Upper lobe of left lung (tissue), 6 donors: Measurements from ENCODE around the gene SARNP. TPM values are rescaled to one million over a fixed set of nuclear protein-coding genes. Genes with fewer than 3 reads are reported as not detected.

ENCODE experiments used
- ATAC-seq, 2 donors: fragments of 200-7000 bp; cut with Tn5 transposase; one replicate each; pipeline ENCODE4 v1.9.1; 2022; ENCODE audit warnings: mild to moderate bottlenecking in 2 of 2, moderate library complexity in 2 of 2; ENCODE audit not compliant: low FRiP score in 2 of 2
- DNase-seq, 2 donors: peaks; one replicate each; pipeline ENCODE4 v3.0.0-alpha.2; 2019 to 2020
- H3K27ac ChIP-seq, 4 donors: fragments of 200-600 bp; sonication (generic); one replicate each; pipeline ENCODE4 v1.5.1; 2016 to 2019
- H3K27me3 ChIP-seq, 4 donors: fragments of 200-600 bp; sonication (generic); one replicate each; pipeline ENCODE4 v1.5.1; 2017 to 2019
- H3K36me3 ChIP-seq, 4 donors: fragments of 200-600 bp; sonication (generic); one replicate each; pipeline ENCODE4 v1.5.1; 2016 to 2019
- H3K4me1 ChIP-seq, 4 donors: fragments of 200-600 bp; sonication (generic); one replicate each; pipeline ENCODE4 v1.5.1; 2018 to 2019
- H3K4me3 ChIP-seq, 4 donors: fragments of 200-600 bp; sonication (generic); one replicate each; pipeline ENCODE4 v1.5.1; 2017 to 2019; ENCODE audit warnings: mild to moderate bottlenecking in 2 of 4, moderate library complexity in 1 of 4
- H3K9me3 ChIP-seq, 4 donors: fragments of 200-600 bp; sonication (generic); one replicate each; pipeline ENCODE4 v1.5.1; 2018 to 2019
- CTCF ChIP-seq, 6 experiments: fragments of 450-650 bp in 4 of 6; fragments of 200-600 bp in 2 of 6; sonication (generic) in 2 of 6; IDR thresholded peaks; one replicate each; pipeline ENCODE4 v1.5.1; 2016 to 2019; ENCODE audit warnings: antibody characterized with exemption in 6 of 6
- EP300 ChIP-seq, 4 donors: sonication (generic); formaldehyde crosslinking; IDR thresholded peaks; one replicate each; pipeline ENCODE4 v1.5.1; 2017; ENCODE audit warnings: antibody characterized with exemption in 4 of 4, control low read depth in 2 of 4
- POLR2A ChIP-seq, 4 donors: fragments of 450-650 bp; IDR thresholded peaks; one replicate each; pipeline ENCODE4 v1.5.1; 2016 to 2017; ENCODE audit warnings: antibody characterized with exemption in 4 of 4, mild to moderate bottlenecking in 2 of 4
- POLR2AphosphoS5 ChIP-seq, 2 donors: sonication (generic); formaldehyde crosslinking; IDR thresholded peaks; one replicate each; pipeline ENCODE4 v1.5.1; 2017; ENCODE audit warnings: antibody characterized with exemption in 2 of 2
- WGBS, 2 donors: methylation state at CpG; one replicate each; pipeline ENCODE4 v1.1.5; 2017 to 2018; 5-methylcytosine and 5-hydroxymethylcytosine counted together
- total RNA-seq, 6 donors: library from RNA; depleted of rRNA in 4 of 6; stranded (reverse); fragments of >200 nt in 4 of 6; gene quantifications; one replicate each; pipeline versions ENCODE4 v1.1.0 to v1.2.1, GENCODE V29; 2016 to 2021
- donor health status: DM: no; HTN: no; CAD: no; lungs with moderate emphysema.
- donor health status: DM: no; HTN: yes; CAD: no; lungs with severe emphysema.

The SARNP gene
- total RNA-seq, 6 donors from 2014 or later, result 39.1 to 69.3 (median 54.9) TPM

GRCh38 chr12:55861871-55862270, 44.3 kb upstream of the SARNP start:
- H3K27ac ChIP-seq, result no peak overlapping the region
- H3K4me3 ChIP-seq, result no peak overlapping the region
- no peaks in the 10 kb centered on the region for H3K36me3 ChIP-seq
- WGBS, 2 donors, result 68 to 78% methylated on average over 3 of the region's 3 CpGs
- H3K4me1 ChIP-seq, result no peaks in the 10 kb centered on the region
- TF ChIP-seq EP300 (IDR thresholded peaks at IDR 0.05), result no peak
- TF ChIP-seq CTCF (IDR thresholded peaks at IDR 0.05), result no peak
- TF ChIP-seq POLR2AphosphoS5 (IDR thresholded peaks at IDR 0.05), result no peak
- no peak for TF ChIP-seq POLR2A (IDR thresholded peaks at IDR 0.05)
- peaks cover 0 to 7% (median 2%) of the 10 kb centered on the region in 4 donors for H3K9me3 ChIP-seq
- DNase-seq (no peak), ATAC-seq (no peak)
- H3K27me3 ChIP-seq, result no peaks in the 10 kb centered on the region

DNA sequence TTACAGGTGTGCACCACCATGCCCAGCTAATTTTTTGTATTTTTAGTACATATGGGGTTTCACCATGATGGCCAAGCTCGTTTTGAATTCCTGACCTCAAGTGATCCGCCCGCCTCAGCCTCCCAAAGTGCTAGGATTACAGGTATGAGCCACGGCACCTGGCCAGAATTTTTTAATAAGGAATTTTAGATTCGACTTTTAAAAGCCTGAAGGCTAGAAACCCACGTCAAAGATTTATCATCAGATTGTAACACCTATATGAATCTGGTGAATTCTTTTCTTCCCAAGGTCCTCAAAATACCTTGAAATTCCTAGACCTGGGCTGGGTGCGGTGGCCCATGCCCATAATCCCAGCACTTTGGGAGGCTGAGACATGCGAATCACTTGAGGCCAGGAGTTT, 43.9 kb upstream of the SARNP start:
- H3K9me3 ChIP-seq, result peaks cover 0 to 7% (median 2%) of the 10 kb centered on the region in 4 donors
- H3K4me1 ChIP-seq, result no peaks in the 10 kb centered on the region
- TF ChIP-seq EP300 (IDR thresholded peaks at IDR 0.05), result no peak
- TF ChIP-seq CTCF (IDR thresholded peaks at IDR 0.05), result no peak
- TF ChIP-seq POLR2AphosphoS5 (IDR thresholded peaks at IDR 0.05), result no peak
- no peak for TF ChIP-seq POLR2A (IDR thresholded peaks at IDR 0.05)
- no peaks in the 10 kb centered on the region for H3K36me3 ChIP-seq
- DNase-seq (no peak), ATAC-seq (no peak)
- H3K27ac ChIP-seq, result no peak overlapping the region
- 87 to 92% methylated on average over 8 of the region's 8 CpGs for WGBS, 2 donors
- no peaks in the 10 kb centered on the region for H3K27me3 ChIP-seq
- H3K4me3 ChIP-seq, result no peak overlapping the region

GRCh38 chr12:55852740-55853139, 35.2 kb upstream of the SARNP start:
- no peaks in the 10 kb centered on the region for H3K27me3 ChIP-seq
- no peak overlapping the region for H3K27ac ChIP-seq
- no peaks in the 10 kb centered on the region for H3K36me3 ChIP-seq
- DNase-seq, result no peak
- TF ChIP-seq CTCF (IDR thresholded peaks at IDR 0.05) (no peak), POLR2AphosphoS5 (IDR thresholded peaks at IDR 0.05) (no peak), POLR2A (IDR thresholded peaks at IDR 0.05) (no peak), EP300 (IDR thresholded peaks at IDR 0.05) (no peak)
- ATAC-seq, result no peak
- H3K9me3 ChIP-seq, result no peaks in the 10 kb centered on the region
- 38 to 63% methylated on average over 1 of the region's 1 CpG for WGBS, 2 donors
- peaks cover 4 to 9% (median 6%) of the 10 kb centered on the region in 4 donors for H3K4me1 ChIP-seq
- no peak overlapping the region for H3K4me3 ChIP-seq

- no peak for ATAC-seq
- Histone ChIP-seq H3K27ac (no peak overlapping the region), H3K9me3 (no peaks in the 10 kb centered on the region), H3K27me3 (no peaks in the 10 kb centered on the region), H3K4me3 (no peak overlapping the region), H3K4me1 (peaks cover 9 to 19% (median 16%) of the 10 kb centered on the region in 4 donors), H3K36me3 (no peaks in the 10 kb centered on the region)
- 66 to 70% methylated on average over 3 of the region's 3 CpGs for WGBS, 2 donors
- no peak for TF ChIP-seq POLR2A (IDR thresholded peaks at IDR 0.05)
- no peak for TF ChIP-seq POLR2AphosphoS5 (IDR thresholded peaks at IDR 0.05)
- no peak for TF ChIP-seq CTCF (IDR thresholded peaks at IDR 0.05)
- no peak for TF ChIP-seq EP300 (IDR thresholded peaks at IDR 0.05)
- DNase-seq, result no peak
These were observed 33.4 kb upstream of the SARNP start for GRCh38 chr12:55850893-55851292.

GRCh38 chr12:55850401-55850800, 32.9 kb upstream of the SARNP start:
- Histone ChIP-seq H3K9me3 (no peaks in the 10 kb centered on the region), H3K27me3 (no peaks in the 10 kb centered on the region), H3K4me3 (no peak overlapping the region), H3K4me1 (peaks cover 9 to 19% (median 16%) of the 10 kb centered on the region in 4 donors), H3K27ac (peak overlapping the region in 1 of 4 donors; percentile 33), H3K36me3 (no peaks in the 10 kb centered on the region)
- WGBS, 2 donors, result 25 to 64% methylated on average over 1 of the region's 1 CpG
- no peak for DNase-seq
- no peak for ATAC-seq
- TF ChIP-seq CTCF (IDR thresholded peaks at IDR 0.05) (no peak), POLR2A (IDR thresholded peaks at IDR 0.05) (no peak), EP300 (IDR thresholded peaks at IDR 0.05) (no peak), POLR2AphosphoS5 (IDR thresholded peaks at IDR 0.05) (no peak)
